Effector memory CD8-positive, alpha-beta T cell (primary cell): Measurements from ENCODE around the gene FBXO10.

Experiments used
- ATAC-seq: fragments of 150-1000 bp; cut with Tn5 transposase; replicated peaks from 2 replicates; pipeline ENCODE4 v1.10.0; 2021; ENCODE audit warnings: mild to moderate bottlenecking, moderate library complexity
- DNase-seq, 3 experiments: peaks; one replicate each; pipeline ENCODE4 v3.0.0; 2021
- H3K27ac Mint-ChIP-seq, 2 donors: one replicate each; pipeline ENCODE4 v1.8.0; 2022; ENCODE audit warnings: mild to moderate bottlenecking in 2 of 2, mixed read lengths in 2 of 2, moderate library complexity in 2 of 2
- H3K27me3 Mint-ChIP-seq, 2 donors: one replicate each; pipeline ENCODE4 v1.8.0; 2022; ENCODE audit warnings: mixed read lengths in 2 of 2
- H3K36me3 Mint-ChIP-seq: one replicate; pipeline ENCODE4 v1.8.0; 2022; ENCODE audit warnings: mild to moderate bottlenecking, moderate library complexity, mixed read lengths; ENCODE audit not compliant: insufficient read depth
- H3K4me1 Mint-ChIP-seq, 2 donors: one replicate each; pipeline ENCODE4 v1.8.0; 2022; ENCODE audit warnings: low read depth in 2 of 2, mixed read lengths in 2 of 2
- H3K4me3 Mint-ChIP-seq, 2 donors: one replicate each; pipeline ENCODE4 v1.8.0; 2022; ENCODE audit warnings: mild to moderate bottlenecking in 2 of 2, mixed read lengths in 2 of 2, moderate library complexity in 2 of 2
- H3K9me3 Mint-ChIP-seq, 2 donors: one replicate each; pipeline ENCODE4 v1.8.0; 2022; ENCODE audit warnings: mixed read lengths in 2 of 2

Gene FBXO10

DNA sequence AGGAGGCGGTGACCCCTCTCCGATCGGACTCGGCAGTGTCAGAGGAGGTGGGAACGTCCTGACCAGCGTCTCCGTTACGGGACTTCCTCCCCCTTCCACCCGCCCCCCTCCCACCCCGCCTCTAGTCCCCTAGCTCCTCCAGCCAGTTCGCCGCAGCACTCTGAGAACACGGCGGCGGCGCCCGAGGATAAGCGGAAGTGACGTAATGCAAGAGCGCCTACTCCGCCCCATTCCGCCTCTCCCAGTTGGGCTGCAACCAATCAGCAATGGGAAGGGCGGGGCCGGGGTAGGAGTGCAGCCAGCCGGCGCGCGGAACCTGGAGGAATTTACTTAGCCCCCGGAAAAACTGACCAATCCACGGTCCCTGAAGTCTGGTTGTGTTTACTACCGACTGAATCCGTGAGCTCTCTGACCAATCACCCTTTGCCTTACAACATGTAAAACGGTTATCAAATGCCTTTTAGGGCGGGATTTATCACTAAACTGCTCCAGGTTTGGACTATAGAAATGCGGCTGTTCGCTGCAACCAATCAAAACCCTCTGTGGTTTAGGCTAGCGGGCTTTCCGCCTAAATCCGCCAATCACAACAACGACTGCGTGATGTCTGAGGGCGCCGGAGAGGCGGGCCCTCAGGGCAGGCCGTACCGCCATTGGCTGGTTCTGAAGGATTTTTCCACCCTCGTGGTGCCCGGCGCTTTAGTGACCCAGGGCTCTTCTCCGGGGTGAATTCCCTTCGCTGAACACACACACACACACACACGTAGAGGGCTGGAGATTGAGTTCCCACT, 110.7 kb downstream of the FBXO10 start, which contains the start of gene ZBTB5:
Gene ZBTB5 (minus strand): TSS at position 202 of the 788 bp plus-strand sequence. CDS start 22,899 bp downstream, outside the sequence.
- ATAC-seq = peak; percentile 77
- H3K4me3 Mint-ChIP-seq = peak within 1 kb of the TSS; percentile 84 to 93
- peaks cover 28% of the 10 kb centered on the region for H3K36me3 Mint-ChIP-seq
- H3K9me3 Mint-ChIP-seq = no peaks in the 10 kb centered on the region
- peak within 1 kb of the TSS; percentile 94 to 98 for H3K27ac Mint-ChIP-seq
- no peaks in the 10 kb centered on the region for H3K27me3 Mint-ChIP-seq
- peak; percentile 97 to 99 (median 97) for DNase-seq
- peaks cover 23 to 36% of the 10 kb centered on the region in 2 donors for H3K4me1 Mint-ChIP-seq

DNA sequence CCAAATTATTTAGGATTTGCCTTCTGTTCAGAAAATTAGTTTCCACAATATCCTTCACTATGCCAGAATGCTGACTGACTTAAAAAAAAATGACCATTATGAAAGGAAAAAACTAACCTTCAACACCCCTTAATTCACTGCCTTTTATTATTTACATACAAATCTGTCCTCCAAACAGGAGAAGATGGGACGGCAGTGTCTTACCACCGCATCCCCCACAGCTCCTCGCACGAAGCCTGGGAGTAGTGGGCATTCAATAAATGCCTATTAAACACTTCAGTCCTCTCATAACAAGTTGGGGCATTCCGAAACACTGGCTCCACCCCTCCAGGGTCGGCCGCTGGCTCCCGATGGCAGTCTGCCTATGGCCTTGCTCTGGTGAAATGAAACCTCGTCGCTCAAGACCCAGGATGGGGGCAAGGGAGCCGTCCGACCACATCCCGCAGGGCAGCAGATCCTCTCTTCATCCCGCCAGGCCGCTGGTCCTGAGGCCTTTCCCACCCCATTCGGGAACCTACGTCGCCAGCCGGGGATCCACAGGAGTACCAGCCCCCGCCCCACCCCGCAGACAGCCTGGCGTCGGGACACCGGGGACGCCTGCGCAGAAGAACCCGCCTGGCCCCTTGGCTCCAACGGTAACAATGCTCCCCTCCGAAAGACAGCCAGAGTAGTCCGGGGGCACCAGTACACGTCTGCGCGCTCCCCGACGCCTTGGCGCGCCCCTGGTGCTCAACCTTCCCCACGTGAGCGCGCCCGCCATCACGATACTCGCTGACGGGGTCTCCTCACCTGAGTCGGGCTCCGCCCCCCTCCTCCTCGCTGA, 111.5 kb downstream of the FBXO10 start:
- H3K9me3 Mint-ChIP-seq = no peaks in the 10 kb centered on the region
- peaks cover 28% of the 10 kb centered on the region for H3K36me3 Mint-ChIP-seq
- DNase-seq = peak; percentile 66 to 87 (median 85)
- H3K4me1 Mint-ChIP-seq = peaks cover 23 to 36% of the 10 kb centered on the region in 2 donors
- no peaks in the 10 kb centered on the region for H3K27me3 Mint-ChIP-seq
- peak overlapping the region; percentile 84 to 93 for H3K4me3 Mint-ChIP-seq
- peak overlapping the region; percentile 94 to 98 for H3K27ac Mint-ChIP-seq
- peak; percentile 55 for ATAC-seq

DNA sequence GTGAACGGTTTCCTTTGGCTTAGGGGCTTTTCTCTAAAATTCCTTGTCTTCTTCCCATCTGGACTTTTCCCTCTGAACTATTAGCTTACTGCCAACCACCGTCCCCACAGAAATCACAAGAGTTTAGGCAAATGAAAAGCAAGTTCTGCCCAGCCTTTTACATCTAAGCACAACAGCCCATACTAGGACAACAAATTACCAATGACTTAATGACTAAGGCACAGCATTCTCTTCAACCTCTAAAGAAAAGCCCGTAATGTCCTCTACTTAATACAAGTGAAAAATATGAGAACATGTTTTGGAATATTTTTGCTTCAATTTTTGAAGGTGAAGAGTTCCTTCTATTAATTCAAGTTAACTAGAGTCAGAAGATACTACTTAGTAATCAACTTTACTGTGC, 112.2 kb downstream of the FBXO10 start:
- ATAC-seq (no peak), DNase-seq (no peak)
- H3K36me3 Mint-ChIP-seq = peaks cover 31% of the 10 kb centered on the region
- H3K4me3 Mint-ChIP-seq = peak overlapping the region; percentile 84 to 93
- no peaks in the 10 kb centered on the region for H3K27me3 Mint-ChIP-seq
- peak overlapping the region; percentile 94 to 98 for H3K27ac Mint-ChIP-seq
- no peaks in the 10 kb centered on the region for H3K9me3 Mint-ChIP-seq
- H3K4me1 Mint-ChIP-seq = peaks cover 23 to 36% of the 10 kb centered on the region in 2 donors
